Measurements from ENCODE around the gene PPL. TPM values are rescaled to one million over a fixed set of nuclear protein-coding genes. Genes with fewer than 3 reads are reported as not detected.

Gene PPL
- total RNA-seq, 1 experiment from 2014 or later = 0.04 TPM

DNA sequence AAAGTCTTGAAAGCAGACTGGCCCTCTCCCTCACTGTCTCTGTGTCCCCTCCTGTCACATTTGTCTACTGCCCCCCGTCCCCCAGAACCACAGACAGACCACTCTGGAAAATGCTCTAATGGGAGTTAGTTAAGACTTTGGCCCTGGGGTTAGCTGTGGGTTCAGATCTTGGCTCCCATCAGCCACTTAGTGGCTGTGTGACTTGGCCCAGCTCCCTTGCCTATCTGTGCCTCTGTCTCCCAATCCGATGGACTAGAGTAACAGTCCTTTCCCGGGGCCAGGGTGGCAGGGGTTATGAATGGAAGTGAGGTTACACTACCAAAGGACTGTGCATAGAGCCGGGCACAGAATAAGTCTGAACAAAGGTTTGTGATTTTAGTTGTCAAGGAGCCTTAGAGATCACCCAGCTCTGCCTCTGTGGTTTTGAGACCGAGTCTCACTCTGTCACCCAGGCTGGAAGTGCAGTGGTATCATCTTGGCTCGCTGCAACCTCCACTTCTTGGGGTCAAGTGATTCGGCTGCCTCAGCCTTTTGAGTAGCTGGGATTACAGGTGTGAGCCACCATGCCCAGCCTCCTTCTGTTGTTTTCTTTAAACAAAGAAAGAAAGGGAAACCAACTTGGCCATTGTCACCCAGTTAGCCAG lies 23.7 kb downstream of the PPL start:
- H3K27me3 ChIP-seq (replicated peaks; ENCODE audit: insufficient read depth, low read depth, low read length, poor library complexity) = no peaks in the 10 kb centered on the region
- no peaks in the 10 kb centered on the region for H3K36me3 ChIP-seq (ENCODE audit: insufficient read depth, low read length, poor library complexity, severe bottlenecking)
- ChIA-PET POLR2A (ENCODE audit: low non-redundant PET) (no interaction called here), CTCF (no interaction called here)
- no TSS peak for BruUV-seq (replicated peaks)
- DNase-seq (ENCODE audit: low spot score) = no peak
- intact Hi-C loops (cut with micrococcal nuclease; ENCODE audit: unreplicated experiment) = no loop called here
- H3K27ac ChIP-seq (ENCODE audit: low read depth, low read length, poor library complexity, severe bottlenecking) = no peak overlapping the region
- H3K9me3 ChIP-seq (ENCODE audit: low read depth, low read length, poor library complexity, severe bottlenecking) = no peaks in the 10 kb centered on the region
- TF ChIP-seq, protein P1, sequence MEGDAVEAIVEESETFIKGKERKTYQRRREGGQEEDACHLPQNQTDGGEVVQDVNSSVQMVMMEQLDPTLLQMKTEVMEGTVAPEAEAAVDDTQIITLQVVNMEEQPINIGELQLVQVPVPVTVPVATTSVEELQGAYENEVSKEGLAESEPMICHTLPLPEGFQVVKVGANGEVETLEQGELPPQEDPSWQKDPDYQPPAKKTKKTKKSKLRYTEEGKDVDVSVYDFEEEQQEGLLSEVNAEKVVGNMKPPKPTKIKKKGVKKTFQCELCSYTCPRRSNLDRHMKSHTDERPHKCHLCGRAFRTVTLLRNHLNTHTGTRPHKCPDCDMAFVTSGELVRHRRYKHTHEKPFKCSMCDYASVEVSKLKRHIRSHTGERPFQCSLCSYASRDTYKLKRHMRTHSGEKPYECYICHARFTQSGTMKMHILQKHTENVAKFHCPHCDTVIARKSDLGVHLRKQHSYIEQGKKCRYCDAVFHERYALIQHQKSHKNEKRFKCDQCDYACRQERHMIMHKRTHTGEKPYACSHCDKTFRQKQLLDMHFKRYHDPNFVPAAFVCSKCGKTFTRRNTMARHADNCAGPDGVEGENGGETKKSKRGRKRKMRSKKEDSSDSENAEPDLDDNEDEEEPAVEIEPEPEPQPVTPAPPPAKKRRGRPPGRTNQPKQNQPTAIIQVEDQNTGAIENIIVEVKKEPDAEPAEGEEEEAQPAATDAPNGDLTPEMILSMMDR (conservative IDR thresholded peaks at IDR 0.05; ENCODE audit: low read depth, low read length) = no peak
- no peak for TF ChIP-seq EZH2 (IDR thresholded peaks at IDR 0.05; ENCODE audit: borderline replicate concordance, low read depth, low read length, poor library complexity, severe bottlenecking)
- no peak overlapping the region for H3K4me3 ChIP-seq (ENCODE audit: low read depth, low read length, poor library complexity, severe bottlenecking)
- H3K4me1 ChIP-seq (ENCODE audit: insufficient read depth, low read length, poor library complexity, severe bottlenecking) = no peaks in the 10 kb centered on the region

DNA sequence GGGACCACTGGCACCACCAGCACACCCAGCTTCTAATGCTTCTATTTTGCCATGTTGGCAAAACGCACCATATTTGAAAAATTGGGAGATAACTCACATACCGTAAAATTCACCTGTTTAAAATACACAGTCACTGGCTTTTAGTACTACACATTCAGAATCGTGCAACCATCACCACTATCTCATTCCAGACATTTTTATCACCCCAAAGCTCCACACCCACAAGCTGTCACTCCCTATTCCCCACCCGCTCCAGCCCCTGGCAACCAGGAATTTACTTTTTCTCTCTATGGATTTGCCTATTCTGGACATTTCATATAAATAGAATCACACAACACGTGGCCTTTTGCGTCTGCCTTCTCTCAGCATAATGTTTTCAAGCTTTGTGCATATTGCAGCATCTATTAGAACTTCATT lies 25.0 kb downstream of the PPL start:
- CTCF ChIA-PET = no interaction called here
- Histone ChIP-seq H3K27me3 (replicated peaks; ENCODE audit: insufficient read depth, low read depth, low read length, poor library complexity) (no peaks in the 10 kb centered on the region), H3K9me3 (ENCODE audit: low read depth, low read length, poor library complexity, severe bottlenecking) (no peaks in the 10 kb centered on the region), H3K36me3 (ENCODE audit: insufficient read depth, low read length, poor library complexity, severe bottlenecking) (no peaks in the 10 kb centered on the region), H3K4me1 (ENCODE audit: insufficient read depth, low read length, poor library complexity, severe bottlenecking) (no peaks in the 10 kb centered on the region), H3K4me3 (ENCODE audit: low read depth, low read length, poor library complexity, severe bottlenecking) (no peak overlapping the region), H3K27ac (ENCODE audit: low read depth, low read length, poor library complexity, severe bottlenecking) (no peak overlapping the region)
- DNase-seq (ENCODE audit: low spot score) = no peak
- no TSS peak for BruUV-seq (replicated peaks)
- intact Hi-C loops (cut with micrococcal nuclease; ENCODE audit: unreplicated experiment) = no loop called here
- TF ChIP-seq, protein P1 (conservative IDR thresholded peaks at IDR 0.05; ENCODE audit: low read depth, low read length) = no peak
- TF ChIP-seq EZH2 (IDR thresholded peaks at IDR 0.05; ENCODE audit: borderline replicate concordance, low read depth, low read length, poor library complexity, severe bottlenecking) = no peak
- POLR2A ChIA-PET (ENCODE audit: low non-redundant PET) = no interaction called here

DNA sequence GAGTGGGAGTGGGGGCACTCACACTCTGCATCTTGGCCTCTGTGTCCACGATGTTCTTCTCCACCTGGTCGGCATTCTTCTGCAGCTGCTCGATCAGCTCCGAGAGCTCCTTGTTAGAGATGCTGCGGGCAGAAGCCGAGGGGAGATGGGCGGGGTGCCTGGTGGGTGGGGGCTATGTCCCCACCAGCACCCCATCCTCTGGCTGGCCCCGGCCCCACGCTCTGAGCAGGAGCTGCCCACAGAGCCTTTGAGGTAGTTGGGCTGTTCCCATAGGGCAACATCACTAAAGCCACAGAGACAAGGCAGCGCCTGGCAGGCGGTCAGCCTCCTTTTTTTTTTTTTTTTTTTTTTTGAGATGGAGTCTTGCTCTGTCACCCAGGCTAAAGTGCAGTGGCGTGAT lies 26.1 kb downstream of the PPL start:
- Histone ChIP-seq H3K4me3 (ENCODE audit: low read depth, low read length, poor library complexity, severe bottlenecking) (no peak overlapping the region), H3K36me3 (ENCODE audit: insufficient read depth, low read length, poor library complexity, severe bottlenecking) (no peaks in the 10 kb centered on the region), H3K27ac (ENCODE audit: low read depth, low read length, poor library complexity, severe bottlenecking) (no peak overlapping the region), H3K27me3 (replicated peaks; ENCODE audit: insufficient read depth, low read depth, low read length, poor library complexity) (no peaks in the 10 kb centered on the region), H3K9me3 (ENCODE audit: low read depth, low read length, poor library complexity, severe bottlenecking) (no peaks in the 10 kb centered on the region), H3K4me1 (ENCODE audit: insufficient read depth, low read length, poor library complexity, severe bottlenecking) (no peaks in the 10 kb centered on the region)
- BruUV-seq (replicated peaks) = no TSS peak
- TF ChIP-seq, protein P1 (conservative IDR thresholded peaks at IDR 0.05; ENCODE audit: low read depth, low read length) = no peak
- TF ChIP-seq EZH2 (IDR thresholded peaks at IDR 0.05; ENCODE audit: borderline replicate concordance, low read depth, low read length, poor library complexity, severe bottlenecking) = no peak
- ChIA-PET CTCF (interaction anchor here (0.8 kb wide), 1 partner anchor 108 kb away, joined by 3 read pairs; the partner anchor contains the start of gene ROGDI), POLR2A (ENCODE audit: low non-redundant PET) (no interaction called here)
- DNase-seq (ENCODE audit: low spot score) = no peak
- intact Hi-C loops (cut with micrococcal nuclease; ENCODE audit: unreplicated experiment) = no loop called here
